Kidney epithelial cell (primary cell): ENCODE data around the gene UNC5C. TPM values are rescaled to one million over a fixed set of nuclear protein-coding genes. Genes with fewer than 3 reads are reported as not detected.

Experiments
- DNase-seq: peaks from one replicate; pipeline ENCODE4 v3.0.0-alpha.2; 2010; ENCODE audit warnings: low read depth
- H3K27me3 ChIP-seq: 2 replicates; pipeline ENCODE4 v1.6.0; 2011; ENCODE audit warnings: low read length; ENCODE audit not compliant: control insufficient read depth, insufficient read depth
- H3K36me3 ChIP-seq: 2 replicates; pipeline ENCODE4 v1.5.1; 2011; ENCODE audit warnings: low read length; ENCODE audit not compliant: control insufficient read depth, insufficient read depth
- H3K4me3 ChIP-seq: 2 replicates; pipeline ENCODE4 v1.5.1; 2011; ENCODE audit warnings: low read depth, mild to moderate bottlenecking, control low read depth, low read length
- total RNA-seq: library from RNA; depleted of rRNA; stranded (reverse); fragments of >200 nt; gene quantifications from 2 replicates; pipeline ENCODE4 v1.2.3, GENCODE V29; 2015
- TF ChIP-seq, protein P1 (sequence below): IDR thresholded peaks from 2 replicates; pipeline ENCODE4 v1.5.1; 2011; ENCODE audit warnings: mild to moderate bottlenecking, moderate library complexity, low read length, control low read depth, inconsistent platforms; ENCODE audit not compliant: insufficient read depth, poor library complexity, severe bottlenecking

The UNC5C gene
- total RNA-seq, 1 donor from 2014 or later, result 2.8 TPM

DNA sequence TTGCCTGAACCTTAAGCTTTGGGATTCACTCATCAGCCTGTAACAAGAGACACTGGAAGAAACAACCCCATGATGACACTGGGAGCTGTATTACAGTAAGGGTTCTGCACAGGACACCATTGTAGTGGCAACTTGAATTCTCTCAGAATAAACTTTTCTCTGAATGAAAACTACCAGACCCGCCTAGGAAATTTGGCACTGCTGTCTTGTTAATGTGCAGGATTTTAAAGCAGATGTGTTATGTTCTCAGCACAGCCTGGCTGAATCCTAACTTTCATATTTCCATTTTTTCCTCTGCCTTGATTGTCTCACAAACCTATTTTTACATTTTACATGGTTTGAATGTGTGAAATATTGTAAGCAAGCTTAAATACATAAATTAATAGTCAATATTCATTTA is 253.6 kb downstream of the UNC5C start:
- Histone ChIP-seq H3K27me3 (no peaks in the 10 kb centered on the region), H3K4me3 (no peak overlapping the region), H3K36me3 (peaks cover 1% of the 10 kb centered on the region)
- DNase-seq, result no peak
- TF ChIP-seq, protein P1, sequence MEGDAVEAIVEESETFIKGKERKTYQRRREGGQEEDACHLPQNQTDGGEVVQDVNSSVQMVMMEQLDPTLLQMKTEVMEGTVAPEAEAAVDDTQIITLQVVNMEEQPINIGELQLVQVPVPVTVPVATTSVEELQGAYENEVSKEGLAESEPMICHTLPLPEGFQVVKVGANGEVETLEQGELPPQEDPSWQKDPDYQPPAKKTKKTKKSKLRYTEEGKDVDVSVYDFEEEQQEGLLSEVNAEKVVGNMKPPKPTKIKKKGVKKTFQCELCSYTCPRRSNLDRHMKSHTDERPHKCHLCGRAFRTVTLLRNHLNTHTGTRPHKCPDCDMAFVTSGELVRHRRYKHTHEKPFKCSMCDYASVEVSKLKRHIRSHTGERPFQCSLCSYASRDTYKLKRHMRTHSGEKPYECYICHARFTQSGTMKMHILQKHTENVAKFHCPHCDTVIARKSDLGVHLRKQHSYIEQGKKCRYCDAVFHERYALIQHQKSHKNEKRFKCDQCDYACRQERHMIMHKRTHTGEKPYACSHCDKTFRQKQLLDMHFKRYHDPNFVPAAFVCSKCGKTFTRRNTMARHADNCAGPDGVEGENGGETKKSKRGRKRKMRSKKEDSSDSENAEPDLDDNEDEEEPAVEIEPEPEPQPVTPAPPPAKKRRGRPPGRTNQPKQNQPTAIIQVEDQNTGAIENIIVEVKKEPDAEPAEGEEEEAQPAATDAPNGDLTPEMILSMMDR, result no peak

DNA sequence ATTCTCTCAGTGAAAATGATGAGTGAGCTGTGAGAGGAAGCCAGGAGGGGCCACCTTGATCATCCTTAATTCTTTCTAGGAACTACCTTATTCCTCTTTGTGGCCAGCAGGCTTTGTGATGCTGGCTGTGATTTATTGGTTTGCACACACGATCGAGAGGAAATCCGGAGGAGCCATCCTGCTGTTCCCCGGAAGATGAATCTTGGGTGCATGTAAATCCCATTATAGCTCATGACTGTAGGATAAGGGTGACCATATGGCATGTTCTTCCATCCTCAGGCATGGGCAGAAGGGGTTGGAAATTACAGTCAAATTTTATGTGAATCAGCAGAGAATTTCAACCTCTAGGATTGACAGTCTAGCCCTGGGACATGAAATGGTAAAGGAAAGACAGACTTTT is 254.5 kb downstream of the UNC5C start:
- TF ChIP-seq, protein P1, result no peak
- no peak for DNase-seq
- no peak overlapping the region for H3K4me3 ChIP-seq
- no peaks in the 10 kb centered on the region for H3K27me3 ChIP-seq
- H3K36me3 ChIP-seq, result peaks cover 1% of the 10 kb centered on the region

DNA sequence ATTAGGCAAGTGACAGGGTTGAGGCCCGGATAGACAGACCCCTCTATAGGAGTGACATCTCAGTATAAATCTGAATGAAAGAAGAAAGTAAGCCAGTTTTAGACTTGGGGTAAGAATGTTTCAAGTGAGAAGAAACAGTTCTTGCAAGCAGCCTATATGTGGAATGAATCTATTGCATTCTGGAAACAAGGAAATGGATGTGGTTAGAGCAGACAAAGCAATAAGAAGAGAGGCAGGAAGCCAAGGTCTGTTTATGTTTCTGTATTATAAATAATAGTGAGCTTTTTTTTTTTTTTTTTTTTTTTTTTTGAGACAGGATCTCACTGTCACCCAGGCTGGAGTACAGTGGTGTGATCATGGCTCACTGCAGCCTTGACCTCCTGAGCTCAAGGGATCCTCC is 255.8 kb downstream of the UNC5C start:
- Histone ChIP-seq H3K27me3 (no peaks in the 10 kb centered on the region), H3K36me3 (peaks cover 1% of the 10 kb centered on the region), H3K4me3 (no peak overlapping the region)
- TF ChIP-seq, protein P1, result no peak
- no peak for DNase-seq

DNA sequence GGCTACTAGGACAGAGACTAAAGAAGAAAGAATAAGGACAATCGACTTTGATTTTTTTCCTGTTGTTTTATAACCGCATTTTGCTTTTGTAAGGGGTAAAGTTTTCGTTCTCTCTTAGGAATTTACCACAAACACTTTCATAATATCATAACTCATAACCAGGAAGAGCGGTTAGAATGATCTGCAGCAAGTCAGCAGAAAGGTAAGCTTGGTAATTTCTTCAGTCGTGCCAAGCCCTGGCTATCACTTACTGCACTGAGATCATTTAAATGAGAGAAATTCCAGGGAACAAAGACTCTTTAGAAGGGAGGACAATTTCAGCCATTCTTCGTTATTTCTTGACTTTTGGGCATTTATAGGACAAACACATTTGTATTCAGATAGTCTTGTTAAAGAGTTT is 258.1 kb downstream of the UNC5C start:
- H3K4me3 ChIP-seq, result no peak overlapping the region
- TF ChIP-seq, protein P1, result no peak
- DNase-seq, result no peak
- H3K27me3 ChIP-seq, result no peaks in the 10 kb centered on the region
- peaks cover 1% of the 10 kb centered on the region for H3K36me3 ChIP-seq

DNA sequence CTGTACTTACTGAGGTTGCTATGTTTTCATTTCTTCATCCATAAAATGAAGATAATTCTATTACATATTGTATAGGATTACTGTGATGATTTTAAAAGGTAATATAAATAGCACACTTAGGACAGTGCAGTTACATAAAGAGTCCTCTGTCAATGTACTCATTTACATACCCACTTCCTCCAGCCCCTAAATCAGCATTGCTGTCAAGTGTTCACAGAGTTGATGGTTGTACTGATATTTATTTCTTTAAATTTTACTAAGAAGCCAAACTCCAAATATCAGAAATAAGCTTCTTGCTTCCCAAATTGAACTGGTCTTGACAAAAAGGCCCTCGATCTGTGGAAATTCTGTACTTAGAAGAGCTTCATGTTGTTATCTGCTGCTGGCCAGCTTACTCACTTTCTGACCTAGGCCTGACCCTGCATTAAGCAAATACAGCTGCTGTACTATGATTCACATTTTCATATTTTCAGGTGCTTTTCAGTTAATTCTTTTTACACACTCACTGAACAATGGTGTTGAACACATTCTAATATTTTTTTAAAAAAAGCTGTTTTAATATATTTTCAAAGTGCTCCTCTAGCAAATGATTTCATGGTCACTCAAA is 259.6 kb downstream of the UNC5C start:
- H3K4me3 ChIP-seq, result no peak overlapping the region
- TF ChIP-seq, protein P1, result no peak
- DNase-seq, result no peak
- no peaks in the 10 kb centered on the region for H3K27me3 ChIP-seq
- H3K36me3 ChIP-seq, result peaks cover 1% of the 10 kb centered on the region

DNA sequence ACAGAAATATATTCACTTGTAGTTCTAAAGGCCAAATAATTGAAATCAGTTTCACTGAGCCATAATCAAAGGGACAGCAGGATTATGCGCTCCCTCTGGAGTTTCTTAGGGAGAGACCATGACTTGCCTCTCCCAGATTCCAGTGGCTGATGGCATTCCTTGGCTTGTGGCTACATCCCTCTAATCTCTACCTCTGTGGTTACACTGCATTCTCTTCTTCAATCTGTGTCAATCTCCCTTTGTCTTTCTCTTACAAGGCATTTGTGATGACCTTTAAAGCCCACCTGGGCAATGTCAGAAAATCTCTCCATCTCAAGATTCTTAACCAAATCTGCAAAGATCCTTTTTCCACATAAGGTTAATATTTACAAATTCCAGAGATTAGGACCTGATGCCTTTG is 260.2 kb downstream of the UNC5C start:
- no peaks in the 10 kb centered on the region for H3K27me3 ChIP-seq
- no peak for DNase-seq
- H3K36me3 ChIP-seq, result peaks cover 1% of the 10 kb centered on the region
- TF ChIP-seq, protein P1, result no peak
- no peak overlapping the region for H3K4me3 ChIP-seq
